IMR-90 (cell line): Measurements from ENCODE around the gene CHRM1. TPM values are rescaled to one million over a fixed set of nuclear protein-coding genes. Genes with fewer than 3 reads are reported as not detected.

ENCODE experiments used
- ATAC-seq: fragments of 200-7000 bp; cut with Tn5 transposase; 2 replicates; pipeline ENCODE4 v1.9.1; 2020; ENCODE audit warnings: low read depth, mild to moderate bottlenecking, moderate library complexity
- BruUV-seq: library from RNA; stranded (reverse); fragments of 400-500 nt; replicated peaks from 2 replicates; lab custom pipeline; 2021; lab: Mats Ljungman, UMichigan
- CTCF ChIA-PET: fragments of 300-600 bp; formaldehyde crosslinking; extraction: SDS; loops from one replicate; lab custom pipeline; 2021; ENCODE audit warnings: antibody characterized with exemption; lab: Yijun Ruan, JAX
- POLR2A ChIA-PET: fragments of 300-600 bp; sonication (Branson Sonifier 250); formaldehyde crosslinking; loops from one replicate; lab custom pipeline; 2022; ENCODE audit warnings: antibody characterized with exemption; ENCODE audit not compliant: unreplicated experiment; lab: Charles Lee
- DNase-seq: peaks from one replicate; pipeline ENCODE4 v3.0.0; 2013
- H2AFZ ChIP-seq: replicated peaks from 2 replicates; pipeline ENCODE3; 2013; ENCODE audit warnings: low read length, mild to moderate bottlenecking; ENCODE audit not compliant: poor library complexity
- H2AK5ac ChIP-seq: 2 replicates; pipeline ENCODE4 v1.6.1; 2013; ENCODE audit warnings: low read depth, low read length, inconsistent platforms
- H2AK9ac ChIP-seq: replicated peaks from 2 replicates; pipeline ENCODE3; 2013; ENCODE audit warnings: mild to moderate bottlenecking, low read depth, low read length, moderate library complexity; ENCODE audit not compliant: poor library complexity
- H2BK120ac ChIP-seq: 2 replicates; pipeline ENCODE4 v1.6.1; 2013; ENCODE audit warnings: low read depth, low read length, inconsistent platforms
- H2BK15ac ChIP-seq: 3 replicates; pipeline ENCODE4 v1.6.1; 2013; ENCODE audit warnings: low read depth, low read length, inconsistent platforms
- H2BK20ac ChIP-seq: 2 replicates; pipeline ENCODE4 v1.6.1; 2013; ENCODE audit warnings: low read depth, mild to moderate bottlenecking, inconsistent platforms, low read length, moderate library complexity
- H2BK5ac ChIP-seq: 2 replicates; pipeline ENCODE4 v1.6.1; 2013; ENCODE audit warnings: mild to moderate bottlenecking, low read depth, low read length, inconsistent platforms; ENCODE audit not compliant: poor library complexity, severe bottlenecking
- H3K14ac ChIP-seq: replicated peaks from 2 replicates; pipeline ENCODE4 v1.6.1; 2013; ENCODE audit warnings: low read depth, low read length, inconsistent platforms
- H3K18ac ChIP-seq: 2 replicates; pipeline ENCODE4 v1.6.1; 2013; ENCODE audit warnings: low read depth, low read length, control low read depth
- H3K23ac ChIP-seq: 2 replicates; pipeline ENCODE4 v1.6.1; 2013; ENCODE audit warnings: low read depth, low read length, inconsistent platforms
- H3K27ac ChIP-seq: 2 replicates; pipeline ENCODE4 v1.5.1; 2013; ENCODE audit warnings: mild to moderate bottlenecking, control low read depth, low read length; ENCODE audit not compliant: insufficient read depth
- H3K27me3 ChIP-seq: 2 replicates; pipeline ENCODE4 v1.6.1; 2013; ENCODE audit warnings: low read length; ENCODE audit not compliant: control insufficient read depth, insufficient read depth
- H3K36me3 ChIP-seq: 2 replicates; pipeline ENCODE4 v1.6.1; 2013; ENCODE audit warnings: low read length, mixed read lengths; ENCODE audit not compliant: control insufficient read depth, insufficient read depth
- H3K4ac ChIP-seq: 2 replicates; pipeline ENCODE4 v1.6.1; 2013; ENCODE audit warnings: low read depth, low read length, inconsistent platforms
- H3K4me1 ChIP-seq: 2 replicates; pipeline ENCODE4 v1.6.1; 2013; ENCODE audit warnings: low read length, mixed read lengths; ENCODE audit not compliant: control insufficient read depth, insufficient read depth
- H3K4me2 ChIP-seq: 2 replicates; pipeline ENCODE4 v1.6.1; 2013; ENCODE audit warnings: low read depth, mild to moderate bottlenecking, control low read depth, low read length, moderate library complexity
- H3K4me3 ChIP-seq: 2 replicates; pipeline ENCODE4 v1.5.1; 2013; ENCODE audit warnings: low read depth, mild to moderate bottlenecking, control low read depth, low read length, moderate library complexity; ENCODE audit not compliant: insufficient read depth
- H3K56ac ChIP-seq: 2 replicates; pipeline ENCODE4 v1.6.1; 2013; ENCODE audit warnings: low read length, inconsistent platforms; ENCODE audit not compliant: insufficient read depth; ENCODE audit errors: extremely low read depth
- H3K79me1 ChIP-seq, 2 experiments: 2 replicates each; pipeline ENCODE4 v1.6.1; 2013; ENCODE audit warnings: low read length in 2 of 2, inconsistent platforms in 1 of 2, low read depth in 1 of 2
- H3K9ac ChIP-seq: 2 replicates; pipeline ENCODE4 v1.6.1; 2013; ENCODE audit warnings: low read depth, low read length, control low read depth
- H3K9me1 ChIP-seq: 2 replicates; pipeline ENCODE4 v1.6.1; 2013; ENCODE audit warnings: low read length, inconsistent platforms; ENCODE audit not compliant: insufficient read depth
- H3K9me3 ChIP-seq: 2 replicates; pipeline ENCODE4 v1.6.1; 2013; ENCODE audit warnings: low read length; ENCODE audit not compliant: control insufficient read depth, insufficient read depth
- H4K20me1 ChIP-seq: 2 replicates; pipeline ENCODE4 v1.6.1; 2013; ENCODE audit warnings: low read length, inconsistent platforms; ENCODE audit not compliant: insufficient read depth
- H4K5ac ChIP-seq: 2 replicates; pipeline ENCODE4 v1.6.1; 2013; ENCODE audit warnings: mild to moderate bottlenecking, low read depth, low read length, control low read depth
- H4K8ac ChIP-seq, 2 experiments: 2 replicates each; pipeline ENCODE4 v1.6.1; 2013; ENCODE audit warnings: low read depth in 2 of 2, low read length in 2 of 2, control low read depth in 1 of 2, inconsistent platforms in 1 of 2
- H4K91ac ChIP-seq: 2 replicates; pipeline ENCODE4 v1.6.1; 2013; ENCODE audit warnings: low read depth, low read length, inconsistent platforms; ENCODE audit not compliant: insufficient read depth
- RFX5 ChIP-seq: IDR thresholded peaks from 2 replicates; pipeline ENCODE4 v1.8.0; 2012; ENCODE audit warnings: low read depth, mild to moderate bottlenecking, low read length, moderate library complexity
- WGBS, 2 experiments: methylation state at CpG; one replicate each; pipeline versions ENCODE4 v1.1.5 to v1.1.7; 2013; ENCODE audit warnings: missing lambda C conversion rate in 2 of 2; ENCODE audit not compliant: insufficient read length in 1 of 2; ENCODE audit errors: extremely low coverage in 2 of 2; 5-methylcytosine and 5-hydroxymethylcytosine counted together
- dilution Hi-C: fragments of 300-500 bp; cut with HindIII; formaldehyde crosslinking; loops from one replicate; pipeline ENCODE4 v1.14.3; 2018; ENCODE audit warnings: low sequenced_read_pairs; ENCODE audit not compliant: unreplicated experiment
- in situ Hi-C: fragments of 300-500 bp; cut with MboI; formaldehyde crosslinking; loops from 3 replicates; pipeline ENCODE4 v1.14.3; 2019; ENCODE audit warnings: low sequenced_read_pairs, inconsistent platforms, mixed read lengths
- intact Hi-C: fragments of 100-400 bp; cut with micrococcal nuclease; formaldehyde crosslinking; loops from 2 replicates; pipeline ENCODE4 v1.10.0; 2022
- polyA plus RNA-seq, 3 experiments: library from polyadenylated mRNA; depleted of rRNA; stranded (reverse); fragments of >200 nt; gene quantifications; 2 replicates each; pipeline ENCODE4 v1.2.3, GENCODE V29; 2012; ENCODE audit warnings: low replicate concordance in 1 of 3
- total RNA-seq: library from RNA; depleted of rRNA; stranded (reverse); fragments of >200 nt; gene quantifications from 2 replicates; pipeline ENCODE4 v1.2.3, GENCODE V29; 2012

Gene CHRM1
- total and polyA plus RNA-seq, 2 of the 4 experiments (the other 2 are of a cell fraction) = not detected

DNA sequence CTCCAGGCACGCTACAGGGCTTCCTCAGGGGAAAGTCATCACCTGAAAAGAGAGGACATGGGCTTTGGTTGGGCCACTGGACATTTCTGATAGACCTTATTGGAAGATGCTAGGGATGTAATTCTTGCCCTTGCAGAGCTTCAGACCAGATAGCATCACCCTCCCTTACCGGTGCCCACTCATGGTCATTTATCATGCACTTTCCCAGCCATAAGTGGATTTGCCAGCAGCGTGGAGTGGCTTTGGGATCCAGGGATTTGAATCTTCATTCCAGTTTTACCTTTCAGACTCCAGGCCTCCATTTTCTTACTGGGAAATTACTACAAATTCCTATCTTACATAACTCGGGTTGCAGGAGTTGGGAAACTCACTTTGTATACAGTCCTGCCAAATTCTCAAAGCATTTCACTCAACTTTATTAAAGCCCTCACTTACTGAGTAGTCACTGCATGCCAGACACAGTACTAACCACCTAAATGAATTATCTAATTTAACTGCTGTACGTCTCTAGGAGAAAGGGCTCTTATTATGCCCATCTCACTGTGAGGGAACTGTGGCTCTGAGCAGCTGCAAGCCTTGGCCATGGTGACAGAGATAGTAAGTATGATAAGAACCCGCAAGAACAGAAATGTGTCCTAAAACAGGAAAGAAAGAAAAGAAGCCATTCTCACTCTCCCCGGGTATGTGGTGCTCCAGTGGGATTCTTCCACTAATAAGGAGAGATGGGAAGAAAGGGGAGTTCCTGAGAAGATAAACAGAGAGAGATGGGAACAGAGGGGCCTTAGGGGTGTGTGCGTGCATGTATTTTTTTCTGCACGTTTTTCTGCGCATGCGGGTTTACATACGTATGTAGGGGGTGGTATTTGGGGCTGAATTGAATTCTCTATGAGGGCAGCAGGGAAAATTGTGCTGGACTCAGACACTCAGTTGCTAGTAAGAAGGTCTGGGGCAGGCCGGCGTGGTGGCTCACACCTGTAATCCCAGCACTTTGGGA lies 9.7 kb downstream of the CHRM1 start:
- no peak overlapping the region for H4K5ac ChIP-seq
- H3K23ac ChIP-seq = no peak overlapping the region
- H3K9ac ChIP-seq = no peak overlapping the region
- H2BK120ac ChIP-seq = no peak overlapping the region
- no peak overlapping the region for H3K4ac ChIP-seq
- H3K56ac ChIP-seq = no peak overlapping the region
- ChIA-PET POLR2A (no interaction called here), CTCF (no interaction called here)
- H3K27ac ChIP-seq = no peak overlapping the region
- no peak overlapping the region for H2BK20ac ChIP-seq
- no peak overlapping the region for H2BK15ac ChIP-seq
- no peak overlapping the region for H2AK5ac ChIP-seq
- no peaks in the 10 kb centered on the region for H3K9me3 ChIP-seq
- 70% methylated on average over 8 of the region's 14 CpGs; no CpG with 5 or more reads in 1 of the 2 experiments for whole genome bisulfite sequencing, 2 experiments
- ATAC-seq (no peak), DNase-seq (no peak)
- no peaks in the 10 kb centered on the region for H3K79me1 ChIP-seq
- H3K36me3 ChIP-seq = no peaks in the 10 kb centered on the region
- no TSS peak for BruUV-seq
- no peak overlapping the region for H4K8ac ChIP-seq
- H3K4me3 ChIP-seq = no peak overlapping the region
- no peak overlapping the region for H2AFZ ChIP-seq
- no peak overlapping the region for H3K4me2 ChIP-seq
- no peaks in the 10 kb centered on the region for H3K9me1 ChIP-seq
- no peak overlapping the region for H2BK5ac ChIP-seq
- intact Hi-C loops = no loop called here
- in situ Hi-C loops = no loop called here
- H4K20me1 ChIP-seq = no peaks in the 10 kb centered on the region
- H4K91ac ChIP-seq = no peak overlapping the region
- no peak for TF ChIP-seq RFX5
- no peak overlapping the region for H3K18ac ChIP-seq
- no peak overlapping the region for H2AK9ac ChIP-seq
- H3K14ac ChIP-seq = no peak overlapping the region
- dilution Hi-C loops = no loop called here
- no peaks in the 10 kb centered on the region for H3K4me1 ChIP-seq
- peaks cover 14% of the 10 kb centered on the region; the same call in 1 of the 2 replicates for H3K27me3 ChIP-seq
